Pancreas (tissue), 10 donors: ENCODE data around the gene C2orf76. TPM values are rescaled to one million over a fixed set of nuclear protein-coding genes. Genes with fewer than 3 reads are reported as not detected.
"Not testable (repeated sequence)": the region's sequence is repeated elsewhere in the genome, so short reads cannot be mapped to it uniquely, and the experiment has no call there.

Experiments used
- ATAC-seq, 4 donors: fragments of 200-7000 bp; cut with Tn5 transposase; one replicate each; pipeline versions ENCODE4 v1.8.0 to v1.9.1; 2020; ENCODE audit warnings: mild to moderate bottlenecking in 4 of 4, moderate library complexity in 4 of 4
- DNase-seq, 6 donors: peaks; one replicate each; pipeline ENCODE4 v3.0.0-alpha.2; 2020
- FAIRE-seq: peaks from 2 replicates; lab custom pipeline; 2012; peaks lifted over from hg19 to GRCh38; lab: Jason Lieb, UNC
- H3K27ac ChIP-seq, 4 donors: fragments of 200-600 bp; sonication (generic); 1 replicate in 3 of 4; 2 replicates in 1 of 4; pipeline versions ENCODE4 v1.5.0 to v1.8.0; 2020
- H3K27me3 ChIP-seq, 4 donors: fragments of 200-600 bp; one replicate each; pipeline ENCODE4 v1.8.0; 2021
- H3K36me3 ChIP-seq, 3 donors: fragments of 200-600 bp; sonication (generic) in 1 of 3; one replicate each; pipeline versions ENCODE4 v1.5.0 to v1.8.0; 2020 to 2021
- H3K4me1 ChIP-seq, 3 donors: fragments of 200-600 bp; one replicate each; pipeline ENCODE4 v1.8.0; 2021
- H3K4me3 ChIP-seq, 4 donors: fragments of 200-600 bp; sonication (generic) in 2 of 4; one replicate each; pipeline versions ENCODE4 v1.5.0 to v1.8.0; 2020 to 2021
- H3K9me3 ChIP-seq, 4 donors: fragments of 200-600 bp; one replicate each; pipeline ENCODE4 v1.8.0; 2021
- WGBS, 2 donors: extraction: QIAGEN DNeasy Blood & Tissue Kit; methylation state at CpG; one replicate each; pipeline ENCODE4 v1.1.7; 2013; 5-methylcytosine and 5-hydroxymethylcytosine counted together
- intact Hi-C, 3 donors: fragments of 100-400 bp; cut with DNase I; formaldehyde crosslinking; loops; one replicate each; pipeline versions ENCODE4 v1.11.1 to v1.14.2; 2022
- polyA plus RNA-seq, 2 donors: library from polyadenylated mRNA; stranded (reverse); fragments of 200-250 nt; gene quantifications; one replicate each; pipeline ENCODE4 v1.2.3, GENCODE V29; 2013
- total RNA-seq, 6 donors: library from RNA; stranded (reverse); fragmentation: NEBNext Ultra II Directional in 4 of 6; extraction: Animal tissue kit (Norgen Biotek cat#: 25700) in 4 of 6; gene quantifications; one replicate each; pipeline versions ENCODE4 v1.2.1 to v1.2.4, GENCODE V29; 2021 to 2023
- TF ChIP-seq, protein P1 (sequence below), 4 donors: fragments of 200-600 bp; sonication (generic) in 3 of 4; IDR thresholded peaks; one replicate each; pipeline versions ENCODE4 v1.5.0 to v1.8.0; 2021; ENCODE audit warnings: antibody characterized with exemption in 4 of 4
- donor health status: healthy with polysubstance abuse.
- donor health status: DM: no; HTN: no; CAD: no; lungs with moderate emphysema.
- donor health status: DM: no; HTN: no; CAD: no.
- donor health status: control.
- donor health status: control.
- donor health status: Bipolar disorder and iron deficiency.
- donor health status: DM: yes; HTN: yes; CAD: no.
- donor health status: DM: no; HTN: no; CAD: no.
- donor health status: DM: no; HTN: no; CAD: no.
- donor health status: DM: yes; HTN: yes; CAD: no.

The C2orf76 gene
- total and polyA plus RNA-seq, 8 donors: 3.8 to 12.0 (median 5.6) TPM

DNA sequence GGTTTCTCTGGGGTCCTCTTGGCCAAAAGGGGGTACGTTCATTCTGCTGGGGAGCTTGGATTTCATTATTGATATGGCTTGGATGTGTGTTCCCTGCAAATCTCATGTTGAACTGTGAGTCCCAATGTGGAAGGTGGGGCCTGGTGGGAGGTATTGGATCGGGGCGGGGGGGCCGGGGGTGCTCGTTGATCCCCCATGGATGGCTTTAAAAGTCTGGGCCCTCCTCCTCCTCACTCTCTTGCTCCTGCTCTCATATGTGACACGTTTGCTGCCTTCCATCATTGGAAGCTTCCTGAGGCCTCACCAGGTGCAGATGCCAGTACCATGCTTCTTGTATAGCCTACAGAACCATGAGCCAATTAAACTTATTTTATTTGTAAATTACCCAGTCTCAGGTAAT, 11.9 kb upstream of the C2orf76 start:
- TF ChIP-seq, protein P1, sequence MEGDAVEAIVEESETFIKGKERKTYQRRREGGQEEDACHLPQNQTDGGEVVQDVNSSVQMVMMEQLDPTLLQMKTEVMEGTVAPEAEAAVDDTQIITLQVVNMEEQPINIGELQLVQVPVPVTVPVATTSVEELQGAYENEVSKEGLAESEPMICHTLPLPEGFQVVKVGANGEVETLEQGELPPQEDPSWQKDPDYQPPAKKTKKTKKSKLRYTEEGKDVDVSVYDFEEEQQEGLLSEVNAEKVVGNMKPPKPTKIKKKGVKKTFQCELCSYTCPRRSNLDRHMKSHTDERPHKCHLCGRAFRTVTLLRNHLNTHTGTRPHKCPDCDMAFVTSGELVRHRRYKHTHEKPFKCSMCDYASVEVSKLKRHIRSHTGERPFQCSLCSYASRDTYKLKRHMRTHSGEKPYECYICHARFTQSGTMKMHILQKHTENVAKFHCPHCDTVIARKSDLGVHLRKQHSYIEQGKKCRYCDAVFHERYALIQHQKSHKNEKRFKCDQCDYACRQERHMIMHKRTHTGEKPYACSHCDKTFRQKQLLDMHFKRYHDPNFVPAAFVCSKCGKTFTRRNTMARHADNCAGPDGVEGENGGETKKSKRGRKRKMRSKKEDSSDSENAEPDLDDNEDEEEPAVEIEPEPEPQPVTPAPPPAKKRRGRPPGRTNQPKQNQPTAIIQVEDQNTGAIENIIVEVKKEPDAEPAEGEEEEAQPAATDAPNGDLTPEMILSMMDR (IDR thresholded peaks at IDR 0.05): no peak
- FAIRE-seq (no peak), DNase-seq (no peak), ATAC-seq (no peak)
- Histone ChIP-seq H3K36me3 (peaks cover 0 to under 1% (median 0%) of the 10 kb centered on the region in 3 donors), H3K27me3 (no peaks in the 10 kb centered on the region), H3K27ac (no peak overlapping the region), H3K9me3 (no peaks in the 10 kb centered on the region), H3K4me1 (peaks cover 0 to 5% (median 0%) of the 10 kb centered on the region in 3 donors), H3K4me3 (no peak overlapping the region)
- 92 to 93% methylated on average over 6 of the region's 6 CpGs for WGBS, 2 donors
- intact Hi-C loops: no loop called here

DNA sequence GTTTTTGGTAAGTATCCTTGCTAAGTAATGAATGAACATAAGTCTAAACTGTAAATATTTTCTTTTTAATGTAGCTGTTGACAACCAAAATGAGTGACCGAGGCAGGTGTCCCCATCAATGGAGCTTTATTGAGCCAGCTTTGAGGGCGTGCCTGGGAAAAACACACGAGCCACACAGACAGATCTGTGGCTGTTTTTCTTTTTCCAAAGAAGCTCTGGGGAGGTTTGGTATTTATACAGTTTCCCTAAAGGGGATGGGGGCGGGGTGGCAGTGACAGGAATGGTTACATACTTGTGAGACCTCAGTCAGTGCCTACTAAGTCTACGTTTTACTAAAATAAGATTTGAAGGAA, 11.3 kb upstream of the C2orf76 start:
- 49 to 61% methylated on average over 5 of the region's 5 CpGs for WGBS, 2 donors
- intact Hi-C loops: no loop called here
- Histone ChIP-seq H3K9me3 (no peaks in the 10 kb centered on the region), H3K36me3 (peaks cover 0 to 7% (median 2%) of the 10 kb centered on the region in 3 donors), H3K27ac (no peak overlapping the region), H3K4me1 (no peaks in the 10 kb centered on the region), H3K4me3 (no peak overlapping the region), H3K27me3 (no peaks in the 10 kb centered on the region)
- TF ChIP-seq, protein P1 (IDR thresholded peaks at IDR 0.05): no peak
- DNase-seq (no peak), FAIRE-seq (no peak), ATAC-seq (no peak)

DNA sequence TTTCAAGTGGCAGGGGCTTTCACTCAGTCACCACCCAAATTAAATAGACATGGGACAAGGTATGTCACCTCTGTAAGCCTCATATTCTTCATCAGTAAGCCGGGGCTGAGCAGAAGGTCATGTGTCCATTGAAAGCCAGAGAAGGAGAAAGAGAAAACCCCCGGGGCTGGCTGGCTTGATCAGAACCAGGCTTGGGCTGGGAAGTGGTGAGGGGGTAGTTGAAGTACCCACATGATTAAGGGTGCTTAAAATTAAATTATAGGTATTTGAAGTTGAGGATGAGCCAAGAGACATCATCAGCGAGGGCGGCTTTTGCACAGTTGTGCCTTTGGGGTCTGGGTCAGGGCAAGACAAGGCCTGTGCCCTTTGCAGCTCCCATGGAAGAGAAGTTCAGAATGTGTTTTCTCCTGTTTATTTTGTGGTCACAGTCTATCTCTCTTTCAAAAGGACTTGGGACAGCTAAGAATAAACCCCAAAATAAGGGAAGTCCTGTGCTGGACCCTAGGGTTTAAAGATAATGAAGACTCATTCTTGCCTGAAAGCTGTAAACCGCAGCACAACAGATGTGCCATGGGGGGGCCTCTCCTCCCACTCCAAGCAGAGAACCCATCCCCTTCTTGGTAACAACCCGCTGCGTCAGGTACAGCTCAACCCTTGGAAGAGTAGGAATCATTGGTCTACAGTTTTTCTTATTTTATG, 10.8 kb upstream of the C2orf76 start:
- Histone ChIP-seq H3K9me3 (no peaks in the 10 kb centered on the region), H3K27ac (no peak overlapping the region), H3K36me3 (peaks cover 0 to 10% (median 7%) of the 10 kb centered on the region in 3 donors), H3K4me3 (no peak overlapping the region), H3K4me1 (no peaks in the 10 kb centered on the region), H3K27me3 (no peaks in the 10 kb centered on the region)
- no peak for FAIRE-seq
- intact Hi-C loops: no loop called here
- TF ChIP-seq, protein P1 (IDR thresholded peaks at IDR 0.05): no peak
- no peak for DNase-seq
- ATAC-seq: no peak
- WGBS, 2 donors: 95 to 96% methylated on average over 7 of the region's 7 CpGs

DNA sequence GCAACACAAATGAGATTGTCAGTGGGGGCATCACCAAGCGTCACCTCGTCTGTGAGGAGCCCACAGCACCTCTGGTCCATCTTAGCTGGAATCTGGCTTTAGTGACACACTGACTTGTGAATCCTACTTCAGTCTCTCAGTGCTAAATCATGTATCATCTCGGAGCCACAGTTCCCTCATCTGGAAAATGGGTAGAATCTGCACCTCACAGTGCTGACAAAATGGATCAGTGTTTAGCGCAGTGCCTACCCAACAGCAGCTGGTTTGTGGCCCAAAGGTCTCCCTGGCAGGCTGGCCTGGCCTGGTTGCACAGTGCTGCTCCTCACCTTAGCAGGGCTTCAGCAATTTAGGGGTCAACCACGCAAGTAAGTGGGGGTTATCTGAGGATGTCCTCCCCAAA, 10.2 kb upstream of the C2orf76 start:
- no peaks in the 10 kb centered on the region for H3K4me1 ChIP-seq
- DNase-seq: no peak
- 90 to 92% methylated on average over 5 of the region's 5 CpGs for WGBS, 2 donors
- ATAC-seq: no peak
- H3K4me3 ChIP-seq: no peak overlapping the region
- intact Hi-C loops: no loop called here
- no peak for FAIRE-seq
- TF ChIP-seq, protein P1 (IDR thresholded peaks at IDR 0.05): no peak
- no peak overlapping the region for H3K27ac ChIP-seq
- no peaks in the 10 kb centered on the region for H3K9me3 ChIP-seq
- peaks cover 0 to 11% (median 10%) of the 10 kb centered on the region in 3 donors for H3K36me3 ChIP-seq
- no peaks in the 10 kb centered on the region for H3K27me3 ChIP-seq

DNA sequence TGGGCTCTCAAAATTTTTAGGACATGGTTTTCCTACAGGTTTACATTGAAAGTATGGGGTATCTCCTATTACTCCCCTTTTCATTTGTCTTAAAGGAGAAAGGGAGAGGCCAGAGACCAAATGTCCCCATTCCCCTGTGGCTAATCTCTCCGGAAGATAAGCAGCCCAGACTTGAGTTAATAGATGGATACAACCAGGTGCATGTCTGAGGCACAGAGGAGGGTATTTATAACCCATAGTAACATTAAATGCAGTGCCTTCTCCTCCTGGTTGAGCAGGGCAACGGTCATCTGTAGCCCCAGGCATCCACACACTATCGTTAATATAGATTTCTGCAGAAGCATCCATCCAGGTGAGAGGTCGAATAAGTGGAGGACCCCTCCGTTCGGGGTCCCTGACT, 9.8 kb upstream of the C2orf76 start:
- H3K27me3 ChIP-seq, DNase-seq, intact Hi-C loops: not testable (repeated sequence)

DNA sequence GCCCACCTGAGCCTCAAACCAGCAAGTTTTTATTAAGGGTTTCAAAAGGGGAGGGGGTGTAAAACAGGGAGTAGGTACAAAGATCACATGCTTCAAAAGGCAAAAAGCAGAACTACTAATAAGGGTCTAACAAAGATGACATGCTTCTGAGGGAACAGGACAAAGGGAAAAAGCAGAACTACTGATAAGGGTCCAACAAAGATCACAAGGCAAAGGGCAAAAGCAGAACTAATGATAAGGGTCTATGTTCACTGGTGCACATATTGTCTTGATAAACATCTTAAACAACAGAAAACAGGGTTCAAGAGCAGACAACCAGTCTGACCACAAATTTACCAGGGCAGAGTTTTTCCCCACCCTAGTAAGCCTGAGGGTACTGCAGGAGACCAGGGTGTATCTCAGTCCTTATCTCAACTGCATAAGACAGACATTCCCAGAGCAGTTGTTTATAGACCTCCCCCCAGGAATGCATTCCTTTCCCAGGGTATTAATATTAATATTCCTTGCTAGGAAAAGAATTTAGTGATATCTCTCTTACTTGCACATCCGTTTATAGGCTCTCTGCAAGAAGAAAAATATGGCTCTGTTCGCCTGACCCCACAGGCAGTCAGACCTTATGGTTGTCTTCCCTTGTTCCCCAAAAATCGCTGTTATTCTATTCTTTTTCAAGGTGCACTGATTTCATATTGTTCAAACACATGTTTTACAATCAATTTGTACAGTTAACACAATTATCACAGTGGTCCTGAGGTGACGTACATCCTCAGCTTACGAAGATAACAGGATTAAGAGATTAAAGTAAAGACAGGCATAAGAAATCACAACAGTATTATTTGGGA, 7.5 kb upstream of the C2orf76 start:
- FAIRE-seq, H3K27me3 ChIP-seq, H3K9me3 ChIP-seq, DNase-seq, ATAC-seq, H3K27ac ChIP-seq, H3K4me3 ChIP-seq, H3K4me1 ChIP-seq, intact Hi-C loops: not testable (repeated sequence)
- H3K36me3 ChIP-seq: peaks cover 0 to 31% (median 10%) of the 10 kb centered on the region in 3 donors
- 96 to 97% methylated on average over 5 of the region's 5 CpGs for WGBS, 2 donors

More for the DNA sequence above, 9.8 kb upstream of the C2orf76 start:
- not testable (repeated sequence) for H3K4me3 ChIP-seq, ATAC-seq, H3K27ac ChIP-seq, H3K4me1 ChIP-seq, H3K9me3 ChIP-seq, FAIRE-seq
- 80 to 84% methylated on average over 6 of the region's 6 CpGs for WGBS, 2 donors
- H3K36me3 ChIP-seq: peaks cover 0 to 16% (median 10%) of the 10 kb centered on the region in 3 donors
